Right atrium auricular region (tissue), 2 donors: ENCODE results near the gene ISG15. TPM values are rescaled to one million over a fixed set of nuclear protein-coding genes. Genes with fewer than 3 reads are reported as not detected.

ENCODE experiments used
- DNase-seq: peaks from one replicate; pipeline ENCODE4 v3.0.0-alpha.2; 2019; ENCODE audit warnings: low spot score
- H3K27ac ChIP-seq, 2 donors: fragments of 200-600 bp; sonication (generic); 1 replicate in 1 of 2; 2 replicates in 1 of 2; pipeline ENCODE4 v1.5.1; 2016 to 2019
- H3K27me3 ChIP-seq, 2 donors: fragments of 200-600 bp; sonication (generic); one replicate each; pipeline versions ENCODE4 v1.5.1 to v1.6.0; 2017 to 2019
- H3K36me3 ChIP-seq: fragments of 200-600 bp; sonication (generic); one replicate; pipeline ENCODE4 v1.5.1; 2016
- H3K4me1 ChIP-seq, 2 donors: fragments of 200-600 bp; sonication (generic); one replicate each; pipeline versions ENCODE4 v1.5.1 to v1.6.0; 2017 to 2019
- H3K4me3 ChIP-seq, 2 donors: fragments of 200-600 bp; sonication (generic); 1 replicate in 1 of 2; 2 replicates in 1 of 2; pipeline ENCODE4 v1.5.1; 2017 to 2019; ENCODE audit warnings: mild to moderate bottlenecking in 1 of 2, moderate library complexity in 1 of 2
- H3K9me3 ChIP-seq, 2 donors: fragments of 200-600 bp; sonication (generic); one replicate each; pipeline ENCODE4 v1.5.1; 2019
- total RNA-seq, 2 donors: library from RNA; depleted of rRNA; stranded (reverse); fragments of >200 nt; gene quantifications; one replicate each; pipeline ENCODE4 v1.1.0, GENCODE V29; 2016
- TF ChIP-seq, protein P1 (sequence below), 2 donors: fragments of 200-600 bp; sonication (generic); IDR thresholded peaks; one replicate each; pipeline ENCODE4 v1.5.1; 2019; ENCODE audit warnings: antibody characterized with exemption in 2 of 2

The ISG15 gene
- total RNA-seq, 2 donors from 2014 or later = 26.8 to 32.2 TPM

DNA sequence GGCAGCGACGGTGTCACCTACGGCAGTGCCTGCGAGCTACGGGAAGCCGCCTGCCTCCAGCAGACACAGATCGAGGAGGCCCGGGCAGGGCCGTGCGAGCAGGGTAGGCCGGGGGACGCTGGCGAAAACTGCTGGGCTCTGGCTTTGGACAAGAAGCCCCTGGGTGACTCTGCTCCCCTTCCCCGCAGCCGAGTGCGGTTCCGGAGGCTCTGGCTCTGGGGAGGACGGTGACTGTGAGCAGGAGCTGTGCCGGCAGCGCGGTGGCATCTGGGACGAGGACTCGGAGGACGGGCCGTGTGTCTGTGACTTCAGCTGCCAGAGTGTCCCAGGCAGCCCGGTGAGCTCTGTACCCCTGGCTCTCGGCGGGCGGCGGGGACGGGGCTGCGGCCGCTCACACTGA, 30.6 kb downstream of the ISG15 start:
- peaks cover 14% of the 10 kb centered on the region for H3K36me3 ChIP-seq
- TF ChIP-seq, protein P1, sequence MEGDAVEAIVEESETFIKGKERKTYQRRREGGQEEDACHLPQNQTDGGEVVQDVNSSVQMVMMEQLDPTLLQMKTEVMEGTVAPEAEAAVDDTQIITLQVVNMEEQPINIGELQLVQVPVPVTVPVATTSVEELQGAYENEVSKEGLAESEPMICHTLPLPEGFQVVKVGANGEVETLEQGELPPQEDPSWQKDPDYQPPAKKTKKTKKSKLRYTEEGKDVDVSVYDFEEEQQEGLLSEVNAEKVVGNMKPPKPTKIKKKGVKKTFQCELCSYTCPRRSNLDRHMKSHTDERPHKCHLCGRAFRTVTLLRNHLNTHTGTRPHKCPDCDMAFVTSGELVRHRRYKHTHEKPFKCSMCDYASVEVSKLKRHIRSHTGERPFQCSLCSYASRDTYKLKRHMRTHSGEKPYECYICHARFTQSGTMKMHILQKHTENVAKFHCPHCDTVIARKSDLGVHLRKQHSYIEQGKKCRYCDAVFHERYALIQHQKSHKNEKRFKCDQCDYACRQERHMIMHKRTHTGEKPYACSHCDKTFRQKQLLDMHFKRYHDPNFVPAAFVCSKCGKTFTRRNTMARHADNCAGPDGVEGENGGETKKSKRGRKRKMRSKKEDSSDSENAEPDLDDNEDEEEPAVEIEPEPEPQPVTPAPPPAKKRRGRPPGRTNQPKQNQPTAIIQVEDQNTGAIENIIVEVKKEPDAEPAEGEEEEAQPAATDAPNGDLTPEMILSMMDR (IDR thresholded peaks at IDR 0.05) = no peak
- H3K4me3 ChIP-seq = no peak overlapping the region
- peaks cover 0 to 18% of the 10 kb centered on the region in 2 donors for H3K4me1 ChIP-seq
- no peak for DNase-seq
- H3K27ac ChIP-seq = no peak overlapping the region
- H3K27me3 ChIP-seq = peaks cover 0 to 5% of the 10 kb centered on the region in 2 donors
- no peaks in the 10 kb centered on the region for H3K9me3 ChIP-seq

DNA sequence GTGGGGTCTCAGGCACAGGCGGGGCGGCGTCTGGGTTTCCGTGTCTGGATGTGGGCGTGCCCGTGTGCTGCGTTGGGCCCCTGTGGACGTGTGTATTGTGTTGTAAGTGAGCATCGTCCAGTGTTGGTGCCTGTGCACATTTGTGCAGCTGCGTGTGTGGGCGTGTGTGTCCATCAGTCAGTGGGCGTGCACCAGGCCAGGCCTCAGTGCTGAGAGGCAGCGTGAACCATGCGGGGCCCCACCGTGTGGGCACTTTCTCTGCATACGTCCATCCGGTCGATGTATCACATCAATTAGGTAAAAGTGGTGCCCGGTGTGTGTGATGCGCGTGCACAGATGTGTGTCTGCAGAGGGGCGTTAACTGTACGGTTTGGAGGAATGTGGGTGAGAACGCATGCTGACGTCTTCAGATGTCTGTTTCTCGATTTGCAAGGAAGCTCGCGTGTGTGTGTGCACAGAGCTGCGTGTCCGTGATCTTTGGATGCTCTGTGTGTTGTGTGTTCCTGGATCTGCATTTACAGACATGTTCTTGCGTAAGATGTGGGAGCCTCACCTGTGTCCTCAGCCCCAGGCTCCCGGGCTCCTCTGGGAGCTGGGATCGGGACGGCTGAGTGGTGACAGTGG, 31.3 kb downstream of the ISG15 start:
- Histone ChIP-seq H3K27me3 (peaks cover 0 to 5% of the 10 kb centered on the region in 2 donors), H3K36me3 (peaks cover 14% of the 10 kb centered on the region), H3K4me1 (peaks cover 0 to 11% of the 10 kb centered on the region in 2 donors), H3K9me3 (no peaks in the 10 kb centered on the region), H3K4me3 (no peak overlapping the region), H3K27ac (no peak overlapping the region)
- TF ChIP-seq, protein P1 (IDR thresholded peaks at IDR 0.05) = no peak
- no peak for DNase-seq

GRCh38 chr1:1045129-1045528, 31.8 kb downstream of the ISG15 start:
- H3K4me1 ChIP-seq = peaks cover 0 to 6% of the 10 kb centered on the region in 2 donors
- TF ChIP-seq, protein P1 (IDR thresholded peaks at IDR 0.05) = no peak
- H3K4me3 ChIP-seq = no peak overlapping the region
- H3K27me3 ChIP-seq = peaks cover 0 to 1% of the 10 kb centered on the region in 2 donors
- no peaks in the 10 kb centered on the region for H3K9me3 ChIP-seq
- H3K27ac ChIP-seq = no peak overlapping the region
- H3K36me3 ChIP-seq = peaks cover 14% of the 10 kb centered on the region
- DNase-seq = no peak

- Histone ChIP-seq H3K27me3 (no peaks in the 10 kb centered on the region), H3K36me3 (peaks cover 14% of the 10 kb centered on the region)
Observed at GRCh38 chr1:1046243-1046642, 32.9 kb downstream of the ISG15 start.

DNA sequence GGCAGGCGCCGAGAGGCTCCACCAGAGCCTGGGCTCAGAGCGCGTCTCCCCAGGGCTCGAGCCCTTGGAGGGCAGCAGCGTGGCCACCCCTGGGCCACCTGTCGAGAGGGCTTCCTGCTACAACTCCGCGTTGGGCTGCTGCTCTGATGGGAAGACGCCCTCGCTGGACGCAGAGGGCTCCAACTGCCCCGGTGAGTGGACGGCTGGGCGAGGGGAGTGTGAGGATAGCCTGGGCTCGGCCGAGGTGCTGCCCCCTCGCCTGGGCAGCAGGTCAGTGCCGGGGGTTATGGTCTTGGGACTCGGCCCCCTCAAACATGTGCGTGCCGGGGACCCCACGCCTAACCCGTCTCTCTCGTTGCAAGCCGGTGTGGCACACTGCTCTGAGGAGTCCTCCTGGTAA, 33.5 kb downstream of the ISG15 start:
- H3K27me3 ChIP-seq = no peaks in the 10 kb centered on the region
- TF ChIP-seq, protein P1 (IDR thresholded peaks at IDR 0.05) = no peak
- no peaks in the 10 kb centered on the region for H3K4me1 ChIP-seq
- H3K9me3 ChIP-seq = no peaks in the 10 kb centered on the region
- DNase-seq = no peak
- H3K4me3 ChIP-seq = no peak overlapping the region
- H3K36me3 ChIP-seq = peaks cover 14% of the 10 kb centered on the region
- H3K27ac ChIP-seq = no peak overlapping the region

More at GRCh38 chr1:1046243-1046642, 32.9 kb downstream of the ISG15 start:
- no peaks in the 10 kb centered on the region for H3K9me3 ChIP-seq
- no peak overlapping the region for H3K27ac ChIP-seq
- TF ChIP-seq, protein P1 (IDR thresholded peaks at IDR 0.05) = no peak
- no peak overlapping the region for H3K4me3 ChIP-seq
- no peak for DNase-seq
- H3K4me1 ChIP-seq = no peaks in the 10 kb centered on the region

DNA sequence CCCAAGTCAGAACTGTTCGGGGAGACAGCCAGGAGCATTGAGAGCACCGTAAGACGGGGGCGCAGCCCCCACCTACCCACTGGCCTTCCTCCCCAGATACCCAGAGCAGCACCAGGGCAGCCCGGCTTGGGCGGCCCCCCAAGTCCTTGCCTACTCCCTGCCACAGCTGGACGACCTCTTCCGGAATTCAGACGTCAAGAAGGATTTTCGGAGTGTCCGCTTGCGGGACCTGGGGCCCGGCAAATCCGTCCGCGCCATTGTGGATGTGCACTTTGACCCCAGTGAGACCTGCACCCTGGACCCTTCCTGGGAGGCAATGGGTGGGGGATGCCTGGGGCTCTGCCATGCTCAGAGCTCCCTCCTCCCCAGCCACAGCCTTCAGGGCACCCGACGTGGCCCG, 34.1 kb downstream of the ISG15 start:
- no peak overlapping the region for H3K4me3 ChIP-seq
- no peak overlapping the region for H3K27ac ChIP-seq
- H3K36me3 ChIP-seq = peaks cover 14% of the 10 kb centered on the region
- no peaks in the 10 kb centered on the region for H3K27me3 ChIP-seq
- no peaks in the 10 kb centered on the region for H3K4me1 ChIP-seq
- DNase-seq = no peak
- TF ChIP-seq, protein P1 (IDR thresholded peaks at IDR 0.05) = no peak
- no peaks in the 10 kb centered on the region for H3K9me3 ChIP-seq
